ENCODE data around the gene SACM1L.
"Not testable (repeated sequence)": the region's sequence is repeated elsewhere in the genome, so short reads cannot be mapped to it uniquely, and the experiment has no call there.

Gene SACM1L

DNA sequence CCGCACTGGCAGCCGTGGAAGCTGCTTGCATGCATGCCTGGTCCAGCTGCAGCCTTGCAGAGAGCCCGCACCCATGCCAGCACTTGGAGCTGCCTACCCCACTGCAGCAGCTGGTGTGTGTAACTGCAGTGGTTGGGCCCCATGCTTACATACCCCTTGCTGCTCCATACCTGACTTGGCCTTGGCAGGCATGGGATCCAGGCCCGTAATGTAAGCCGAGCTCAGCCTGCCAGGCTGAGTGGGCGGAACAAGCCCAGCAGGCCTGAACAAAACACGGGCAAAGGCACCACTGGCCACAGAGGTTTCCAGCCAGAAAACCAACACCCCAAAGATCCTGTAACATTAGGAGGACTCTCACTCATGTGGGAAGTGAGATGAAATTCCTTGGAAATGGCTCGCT is 58.9 kb downstream of the SACM1L start:
- no peak overlapping the region for H3K4me3 ChIP-seq (replicated peaks; ENCODE audit: low read depth, low read length)
- no peak for DNase-seq (ENCODE audit: extremely low read depth, low read depth)
- no peak for TF ChIP-seq CTCF (IDR thresholded peaks at IDR 0.05; ENCODE audit: low read depth, low read length, missing control alignments)

DNA sequence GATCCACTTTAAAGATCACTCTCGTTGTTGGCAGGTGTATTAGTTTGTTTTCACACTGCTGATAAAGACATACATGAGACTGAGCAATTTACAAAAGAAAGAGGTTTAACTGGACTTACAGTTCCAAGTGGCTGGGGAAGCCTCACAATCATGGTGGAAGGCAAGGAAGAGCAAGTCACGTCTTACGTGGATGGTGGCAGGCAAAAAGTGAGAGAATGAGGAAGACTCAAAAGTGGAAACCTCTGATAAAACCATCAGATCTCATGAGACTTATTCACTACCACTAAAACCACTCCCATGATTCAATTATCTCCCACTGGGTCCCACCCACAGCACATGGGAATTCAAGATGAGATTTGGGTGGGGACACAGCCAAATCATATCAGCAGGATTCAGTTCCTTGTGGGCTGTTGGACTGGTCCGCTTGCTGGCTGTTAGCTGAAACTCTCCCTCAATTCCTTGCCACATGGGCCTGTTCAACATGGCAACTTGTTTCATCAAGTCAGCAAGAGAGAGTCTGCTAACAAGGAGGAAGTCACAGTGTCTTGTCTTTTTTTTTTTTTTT is 59.9 kb downstream of the SACM1L start:
- not testable (repeated sequence) for DNase-seq (ENCODE audit: extremely low read depth, low read depth); H3K4me3 ChIP-seq (replicated peaks; ENCODE audit: low read depth, low read length)

- no peak for DNase-seq (ENCODE audit: extremely low read depth, low read depth)
- H3K4me3 ChIP-seq (replicated peaks; ENCODE audit: low read depth, low read length) = no peak overlapping the region
- no peak for TF ChIP-seq CTCF (IDR thresholded peaks at IDR 0.05; ENCODE audit: low read depth, low read length, missing control alignments)
Measured at GRCh38 chr3:45749880-45750279, 60.7 kb downstream of the SACM1L start.

GRCh38 chr3:45751537-45752242 is 62.5 kb downstream of the SACM1L start:
- no peak for DNase-seq (ENCODE audit: extremely low read depth, low read depth)
- H3K4me3 ChIP-seq (replicated peaks; ENCODE audit: low read depth, low read length) = no peak overlapping the region
- TF ChIP-seq CTCF (IDR thresholded peaks at IDR 0.05; ENCODE audit: low read depth, low read length, missing control alignments) = no peak

- DNase-seq (ENCODE audit: extremely low read depth, low read depth) = no peak
- H3K4me3 ChIP-seq (replicated peaks; ENCODE audit: low read depth, low read length) = no peak overlapping the region
- no peak for TF ChIP-seq CTCF (IDR thresholded peaks at IDR 0.05; ENCODE audit: low read depth, low read length, missing control alignments)
Measured at GRCh38 chr3:45753095-45753494, 63.9 kb downstream of the SACM1L start.

- DNase-seq (ENCODE audit: extremely low read depth, low read depth) = no peak
- no peak for TF ChIP-seq CTCF (IDR thresholded peaks at IDR 0.05; ENCODE audit: low read depth, low read length, missing control alignments)
- H3K4me3 ChIP-seq (replicated peaks; ENCODE audit: low read depth, low read length) = no peak overlapping the region
Measured at GRCh38 chr3:45754461-45754860, 65.3 kb downstream of the SACM1L start.

DNA sequence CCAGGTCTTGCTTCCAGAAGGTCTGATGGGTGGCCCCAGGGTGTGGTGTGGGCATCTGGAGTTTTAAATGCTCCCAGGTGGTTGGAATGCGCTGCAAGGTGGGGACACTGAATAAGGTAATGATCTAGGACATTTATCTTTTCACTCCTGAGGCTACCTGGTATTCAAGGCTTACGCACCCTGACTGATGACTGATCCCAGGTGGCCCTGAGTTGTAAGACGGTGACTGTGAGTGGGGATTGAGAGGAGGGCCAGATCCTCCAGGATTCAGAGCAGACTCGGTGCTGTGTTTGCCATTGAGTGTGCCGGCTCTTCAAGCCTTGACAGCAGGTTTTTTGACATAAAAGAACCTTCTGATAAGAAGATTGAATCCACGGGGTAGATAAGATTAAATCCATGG is 66.9 kb downstream of the SACM1L start:
- no peak for TF ChIP-seq CTCF (IDR thresholded peaks at IDR 0.05; ENCODE audit: low read depth, low read length, missing control alignments)
- H3K4me3 ChIP-seq (replicated peaks; ENCODE audit: low read depth, low read length) = no peak overlapping the region
- no peak for DNase-seq (ENCODE audit: extremely low read depth, low read depth)

DNA sequence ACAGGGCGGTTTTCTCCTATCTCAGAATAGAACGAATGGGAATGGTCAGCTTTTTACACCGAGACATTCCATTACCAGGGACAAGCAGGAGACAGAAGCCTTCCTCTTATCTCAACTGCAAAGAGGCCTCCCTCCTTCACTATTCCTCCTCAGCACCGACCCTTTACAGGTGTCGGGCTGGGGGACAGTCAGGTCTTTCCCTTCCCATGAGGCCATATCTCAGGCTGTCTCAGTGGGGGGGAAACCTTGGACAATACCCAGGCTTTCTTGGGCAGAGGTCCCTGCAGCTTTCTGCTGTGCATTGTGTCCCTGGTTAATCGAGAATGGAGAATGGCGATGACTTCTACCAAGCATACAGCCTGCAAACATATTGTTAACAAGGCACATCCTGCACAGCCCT is 67.9 kb downstream of the SACM1L start:
- DNase-seq (ENCODE audit: extremely low read depth, low read depth); H3K4me3 ChIP-seq (replicated peaks; ENCODE audit: low read depth, low read length): not testable (repeated sequence)
